Neural crest cell (in vitro differentiated cells): Measurements from ENCODE around the gene FANCL. TPM values are rescaled to one million over a fixed set of nuclear protein-coding genes. Genes with fewer than 3 reads are reported as not detected.
"Not testable (repeated sequence)": the region's sequence is repeated elsewhere in the genome, so short reads cannot be mapped to it uniquely, and the experiment has no call there.

ENCODE experiments used
- DNase-seq: peaks from one replicate; pipeline ENCODE4 v3.0.0; 2021; ENCODE audit warnings: low read depth, mixed read lengths, low spot score
- H3K27ac Mint-ChIP-seq: one replicate; pipeline ENCODE4 v1.8.0; 2021; ENCODE audit warnings: mild to moderate bottlenecking, mixed read lengths; ENCODE audit not compliant: unreplicated experiment
- H3K27me3 Mint-ChIP-seq: 2 replicates; pipeline ENCODE4 v1.8.0; 2021; ENCODE audit warnings: low read depth, mild to moderate bottlenecking, mixed read lengths
- H3K36me3 Mint-ChIP-seq: 2 replicates; pipeline ENCODE4 v1.8.0; 2021; ENCODE audit warnings: low read depth, mild to moderate bottlenecking, mixed read lengths
- H3K4me1 Mint-ChIP-seq: 2 replicates; pipeline ENCODE4 v1.8.0; 2021; ENCODE audit warnings: mixed read lengths
- H3K4me3 Mint-ChIP-seq: one replicate; pipeline ENCODE4 v1.8.0; 2021; ENCODE audit warnings: mild to moderate bottlenecking, mixed read lengths
- H3K9me3 Mint-ChIP-seq: 2 replicates; pipeline ENCODE4 v1.8.0; 2021; ENCODE audit warnings: mixed read lengths
- CTCF ChIP-seq: fragments of 200-600 bp; sonication (generic); conservative IDR thresholded peaks from 2 replicates; pipeline ENCODE4 v1.5.0; 2021; ENCODE audit warnings: antibody characterized with exemption, mild to moderate bottlenecking
- total RNA-seq: library from RNA; stranded (reverse); gene quantifications from 2 replicates; pipeline ENCODE4 v1.2.1, GENCODE V29; 2021

Gene FANCL
- total RNA-seq, 1 donor from 2014 or later = 43.4 TPM

GRCh38 chr2:58221909-58222308 lies 19.2 kb downstream of the FANCL start:
- peaks cover 20% of the 10 kb centered on the region for H3K36me3 Mint-ChIP-seq
- no peak for DNase-seq
- no peaks in the 10 kb centered on the region for H3K4me1 Mint-ChIP-seq
- TF ChIP-seq CTCF = no peak
- H3K27ac Mint-ChIP-seq = no peak overlapping the region
- no peak overlapping the region for H3K4me3 Mint-ChIP-seq
- no peaks in the 10 kb centered on the region for H3K9me3 Mint-ChIP-seq
- no peaks in the 10 kb centered on the region for H3K27me3 Mint-ChIP-seq

GRCh38 chr2:58215429-58215828 lies 25.7 kb downstream of the FANCL start:
- DNase-seq = no peak
- TF ChIP-seq CTCF = no peak
- Mint-ChIP-seq H3K4me1 (no peaks in the 10 kb centered on the region), H3K27ac (no peak overlapping the region), H3K4me3 (no peak overlapping the region), H3K27me3 (no peaks in the 10 kb centered on the region), H3K36me3 (peaks cover 56% of the 10 kb centered on the region), H3K9me3 (peaks cover 10% of the 10 kb centered on the region)

GRCh38 chr2:58210951-58211568 lies 30.1 kb downstream of the FANCL start:
- Mint-ChIP-seq H3K36me3 (peaks cover 58% of the 10 kb centered on the region), H3K9me3 (peaks cover 13% of the 10 kb centered on the region)
- not testable (repeated sequence) for H3K27ac Mint-ChIP-seq, DNase-seq, H3K4me1 Mint-ChIP-seq, H3K4me3 Mint-ChIP-seq, H3K27me3 Mint-ChIP-seq

- H3K4me1 Mint-ChIP-seq = peaks cover 8% of the 10 kb centered on the region
- peaks cover 37% of the 10 kb centered on the region for H3K36me3 Mint-ChIP-seq
- H3K9me3 Mint-ChIP-seq = peaks cover 9% of the 10 kb centered on the region
- no peak overlapping the region for H3K27ac Mint-ChIP-seq
- no peaks in the 10 kb centered on the region for H3K27me3 Mint-ChIP-seq
- DNase-seq = no peak
- no peak overlapping the region for H3K4me3 Mint-ChIP-seq
- no peak for TF ChIP-seq CTCF
Observed at GRCh38 chr2:58207189-58207588, 33.9 kb downstream of the FANCL start.

- no peak overlapping the region for H3K4me3 Mint-ChIP-seq
- no peaks in the 10 kb centered on the region for H3K27me3 Mint-ChIP-seq
- H3K27ac Mint-ChIP-seq = no peak overlapping the region
- H3K9me3 Mint-ChIP-seq = peaks cover 6% of the 10 kb centered on the region
- H3K36me3 Mint-ChIP-seq = peaks cover 33% of the 10 kb centered on the region
- no peak for TF ChIP-seq CTCF
- peaks cover 8% of the 10 kb centered on the region for H3K4me1 Mint-ChIP-seq
- no peak for DNase-seq
Observed at GRCh38 chr2:58206785-58207184, 34.3 kb downstream of the FANCL start.

GRCh38 chr2:58204195-58204959 lies 36.7 kb downstream of the FANCL start:
- H3K9me3 Mint-ChIP-seq = no peaks in the 10 kb centered on the region
- no peak for TF ChIP-seq CTCF
- H3K4me3 Mint-ChIP-seq = no peak overlapping the region
- H3K27ac Mint-ChIP-seq = no peak overlapping the region
- H3K27me3 Mint-ChIP-seq = no peaks in the 10 kb centered on the region
- H3K36me3 Mint-ChIP-seq = peaks cover 10% of the 10 kb centered on the region
- no peak for DNase-seq
- peaks cover 8% of the 10 kb centered on the region for H3K4me1 Mint-ChIP-seq
